HEK293 (cell line): Measurements from ENCODE around the gene PTPRN2.

ENCODE experiments used
- CTCF ChIA-PET: fragments of 350-600 bp; formaldehyde crosslinking; extraction: SDS; loops from one replicate; lab custom pipeline; 2021; ENCODE audit warnings: antibody characterized with exemption; lab: Yijun Ruan, JAX
- POLR2A ChIA-PET: fragments of 300-600 bp; formaldehyde crosslinking; extraction: SDS; loops from one replicate; lab custom pipeline; 2020; ENCODE audit warnings: antibody characterized with exemption, inconsistent platforms; lab: Yijun Ruan, JAX
- H3K27ac ChIP-seq: fragments of 200-500 bp; sonication (Bioruptor generic); 2 replicates; pipeline ENCODE4 v1.5.1; 2014; ENCODE audit warnings: low read depth, low read length, control low read depth, inconsistent platforms; ENCODE audit errors: extremely low read depth
- H3K36me3 ChIP-seq, 2 experiments: fragments of 200-500 bp in 1 of 2; sonication (Bioruptor generic) in 1 of 2; 1 replicate in 1 of 2; 2 replicates in 1 of 2; pipeline ENCODE4 v1.5.1; 2014 to 2017; ENCODE audit warnings: inconsistent platforms in 2 of 2, low read length in 2 of 2; ENCODE audit not compliant: control insufficient read depth in 2 of 2, insufficient read depth in 1 of 2
- H3K4me1 ChIP-seq: fragments of 200-500 bp; sonication (Bioruptor generic); 2 replicates; pipeline ENCODE4 v1.5.1; 2014; ENCODE audit warnings: mild to moderate bottlenecking, low read length, inconsistent platforms; ENCODE audit not compliant: control insufficient read depth, insufficient read depth
- H3K4me3 ChIP-seq: 2 replicates; pipeline ENCODE4 v1.5.1; 2011; ENCODE audit warnings: low read depth, mild to moderate bottlenecking, control low read depth, low read length, moderate library complexity
- H3K9me3 ChIP-seq: fragments of 200-500 bp; sonication (Bioruptor generic); 2 replicates; pipeline ENCODE4 v1.5.1; 2014; ENCODE audit warnings: low read depth, low read length, inconsistent platforms; ENCODE audit not compliant: control insufficient read depth, insufficient read depth
- BCL11B ChIP-seq: fragments of 450-650 bp; formaldehyde crosslinking; IDR thresholded peaks from 2 replicates; pipeline ENCODE4 v1.5.1; 2016; ENCODE audit warnings: low read depth, missing biosample characterization, missing genetic modification characterization
- BCL6B ChIP-seq: fragments of 450-650 bp; formaldehyde crosslinking; IDR thresholded peaks from 2 replicates; pipeline ENCODE4 v1.5.1; 2017; ENCODE audit warnings: missing biosample characterization, missing genetic modification characterization
- KLF16 ChIP-seq: fragments of 450-650 bp; formaldehyde crosslinking; IDR thresholded peaks from 2 replicates; pipeline ENCODE4 v1.5.1; 2017; ENCODE audit warnings: missing biosample characterization, missing genetic modification characterization
- ZBTB26 ChIP-seq: fragments of 450-650 bp; formaldehyde crosslinking; optimal IDR thresholded peaks from 2 replicates; pipeline ENCODE3; 2016; ENCODE audit warnings: missing biosample characterization, mild to moderate bottlenecking, missing genetic modification characterization
- ZNF140 ChIP-seq: fragments of 450-650 bp; formaldehyde crosslinking; IDR thresholded peaks from 2 replicates; pipeline ENCODE4 v1.5.1; 2016; ENCODE audit warnings: missing biosample characterization, missing genetic modification characterization
- ZNF274 ChIP-seq, 2 experiments: fragments of 200-500 bp in 1 of 2; fragments of 450-650 bp in 1 of 2; sonication (Bioruptor generic) in 1 of 2; formaldehyde crosslinking in 1 of 2; IDR thresholded peaks; 2 replicates each; pipeline versions ENCODE4 v1.5.1 to v1.6.1; 2014 to 2016; ENCODE audit warnings: borderline replicate concordance in 1 of 2, inconsistent platforms in 1 of 2, low read length in 1 of 2, missing biosample characterization in 1 of 2, missing genetic modification characterization in 1 of 2
- ZNF280D ChIP-seq: fragments of 450-650 bp; formaldehyde crosslinking; IDR thresholded peaks from 2 replicates; pipeline ENCODE4 v1.5.1; 2016; ENCODE audit warnings: missing biosample characterization, missing genetic modification characterization
- ZNF302 ChIP-seq: fragments of 450-650 bp; formaldehyde crosslinking; IDR thresholded peaks from 2 replicates; pipeline ENCODE4 v1.5.1; 2016; ENCODE audit warnings: missing biosample characterization, missing genetic modification characterization, low read depth
- ZNF585B ChIP-seq: fragments of 450-650 bp; formaldehyde crosslinking; IDR thresholded peaks from 2 replicates; pipeline ENCODE4 v1.5.1; 2016; ENCODE audit warnings: missing biosample characterization, missing genetic modification characterization
- ZNF610 ChIP-seq: fragments of 450-650 bp; formaldehyde crosslinking; IDR thresholded peaks from 2 replicates; pipeline ENCODE4 v1.5.1; 2016; ENCODE audit warnings: missing biosample characterization, missing genetic modification characterization, borderline replicate concordance
- ZNF660 ChIP-seq: fragments of 450-650 bp; IDR thresholded peaks from 2 replicates; pipeline ENCODE4 v1.5.1; 2018; ENCODE audit warnings: missing biosample characterization, mild to moderate bottlenecking, missing genetic modification characterization
- ZNF677 ChIP-seq: fragments of 450-650 bp; IDR thresholded peaks from 2 replicates; pipeline ENCODE4 v1.5.0; 2018; ENCODE audit warnings: missing biosample characterization, mild to moderate bottlenecking, missing genetic modification characterization, moderate library complexity
- ZSCAN30 ChIP-seq: fragments of 450-650 bp; IDR thresholded peaks from 2 replicates; pipeline ENCODE4 v1.5.1; 2018; ENCODE audit warnings: missing biosample characterization, mild to moderate bottlenecking, missing genetic modification characterization, moderate library complexity
- TF ChIP-seq, protein P1 (sequence below): fragments of 450-650 bp; IDR thresholded peaks from 2 replicates; pipeline ENCODE4 v1.5.1; 2018; ENCODE audit warnings: missing biosample characterization, missing genetic modification characterization
- TF ChIP-seq, protein P2 (sequence below): fragments of 450-650 bp; formaldehyde crosslinking; IDR thresholded peaks from 2 replicates; pipeline ENCODE4 v1.5.1; 2016; ENCODE audit warnings: missing biosample characterization, missing genetic modification characterization
- TF ChIP-seq, protein P3 (sequence below): fragments of 450-650 bp; formaldehyde crosslinking; IDR thresholded peaks from 2 replicates; pipeline ENCODE4 v1.5.1; 2016; ENCODE audit warnings: missing biosample characterization, missing genetic modification characterization

The PTPRN2 gene

DNA sequence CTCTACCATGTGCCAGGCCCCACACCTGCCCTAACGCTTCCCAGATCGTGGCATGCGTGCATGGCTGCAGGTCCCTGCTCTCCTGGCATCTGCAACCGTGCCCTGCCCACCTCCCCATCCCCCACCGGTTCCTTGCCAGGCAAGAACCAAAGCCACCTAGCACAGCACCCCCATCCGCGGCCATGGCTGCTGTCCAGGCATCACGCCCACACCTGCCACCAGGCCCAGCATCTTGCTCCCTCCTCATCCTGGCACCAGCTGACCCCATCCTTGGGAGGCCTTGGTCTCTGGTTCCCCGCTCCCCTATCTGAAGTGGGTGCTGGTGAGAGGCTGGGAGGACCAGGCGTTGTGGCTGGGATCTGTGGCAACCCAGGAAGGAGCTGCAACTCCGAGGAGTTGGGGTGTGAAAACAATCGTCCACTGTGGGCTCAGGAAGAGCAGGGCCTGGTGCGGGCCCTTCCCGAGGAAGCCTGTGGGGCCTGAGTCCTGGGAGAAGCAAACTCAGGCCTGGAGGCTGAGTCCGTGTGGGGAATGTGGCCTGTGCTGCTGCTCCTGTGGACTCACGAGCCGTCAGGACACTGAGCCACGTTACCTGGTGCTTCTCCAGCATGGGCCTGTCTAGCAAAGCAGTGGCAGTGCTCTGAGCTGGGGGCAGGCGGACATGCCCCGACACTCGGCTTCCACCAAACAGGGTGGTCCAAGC, 833.8 kb downstream of the PTPRN2 start (continued):
- TF ChIP-seq ZNF280D (tag by site-specific recombination) (no peak), ZNF302 (no peak), ZNF585B (no peak)
- TF ChIP-seq, protein P1, sequence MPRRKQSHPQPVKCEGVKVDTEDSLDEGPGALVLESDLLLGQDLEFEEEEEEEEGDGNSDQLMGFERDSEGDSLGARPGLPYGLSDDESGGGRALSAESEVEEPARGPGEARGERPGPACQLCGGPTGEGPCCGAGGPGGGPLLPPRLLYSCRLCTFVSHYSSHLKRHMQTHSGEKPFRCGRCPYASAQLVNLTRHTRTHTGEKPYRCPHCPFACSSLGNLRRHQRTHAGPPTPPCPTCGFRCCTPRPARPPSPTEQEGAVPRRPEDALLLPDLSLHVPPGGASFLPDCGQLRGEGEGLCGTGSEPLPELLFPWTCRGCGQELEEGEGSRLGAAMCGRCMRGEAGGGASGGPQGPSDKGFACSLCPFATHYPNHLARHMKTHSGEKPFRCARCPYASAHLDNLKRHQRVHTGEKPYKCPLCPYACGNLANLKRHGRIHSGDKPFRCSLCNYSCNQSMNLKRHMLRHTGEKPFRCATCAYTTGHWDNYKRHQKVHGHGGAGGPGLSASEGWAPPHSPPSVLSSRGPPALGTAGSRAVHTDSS = no peak

- H3K27ac ChIP-seq = no peak overlapping the region
- no peak overlapping the region for H3K4me3 ChIP-seq
- ChIA-PET POLR2A (no interaction called here), CTCF (interaction anchor here (0.6 to 0.7 kb wide), 2 partner anchors 21 to 340 kb away, joined by 3 to 4 read pairs; no protein-coding TSS in a partner anchor)
- no peaks in the 10 kb centered on the region for H3K4me1 ChIP-seq
- TF ChIP-seq BCL11B (tag by site-specific recombination) (no peak), ZNF677 (tag by site-specific recombination) (no peak)
- no peaks in the 10 kb centered on the region for H3K9me3 ChIP-seq
- no peaks in the 10 kb centered on the region for H3K36me3 ChIP-seq
Observed at GRCh38 chr7:157752832-157753291, 834.8 kb downstream of the PTPRN2 start.

GRCh38 chr7:157751951-157752673, 835.5 kb downstream of the PTPRN2 start:
- ChIA-PET POLR2A (no interaction called here), CTCF (interaction anchor here (0.5 to 0.7 kb wide), 3 partner anchors 22 to 340 kb away, joined by 3 to 4 read pairs (median 4); no protein-coding TSS in a partner anchor)
- Histone ChIP-seq H3K4me1 (no peaks in the 10 kb centered on the region), H3K9me3 (no peaks in the 10 kb centered on the region), H3K4me3 (no peak overlapping the region), H3K36me3 (no peaks in the 10 kb centered on the region), H3K27ac (no peak overlapping the region)
- no peak for TF ChIP-seq ZNF274 (IDR thresholded peaks at IDR 0.05; ENCODE audit: low read length)
- TF ChIP-seq ZNF274 (tag by site-specific recombination; IDR thresholded peaks at IDR 0.05; ENCODE audit: borderline replicate concordance) = no peak
- TF ChIP-seq KLF16 (tag by site-specific recombination) = no peak
- no peak for TF ChIP-seq ZNF140
- no peak for TF ChIP-seq ZNF585B
- no peak for TF ChIP-seq ZSCAN30 (tag by site-specific recombination)
- no peak for TF ChIP-seq ZNF660 (tag by site-specific recombination)
- TF ChIP-seq, protein P2, sequence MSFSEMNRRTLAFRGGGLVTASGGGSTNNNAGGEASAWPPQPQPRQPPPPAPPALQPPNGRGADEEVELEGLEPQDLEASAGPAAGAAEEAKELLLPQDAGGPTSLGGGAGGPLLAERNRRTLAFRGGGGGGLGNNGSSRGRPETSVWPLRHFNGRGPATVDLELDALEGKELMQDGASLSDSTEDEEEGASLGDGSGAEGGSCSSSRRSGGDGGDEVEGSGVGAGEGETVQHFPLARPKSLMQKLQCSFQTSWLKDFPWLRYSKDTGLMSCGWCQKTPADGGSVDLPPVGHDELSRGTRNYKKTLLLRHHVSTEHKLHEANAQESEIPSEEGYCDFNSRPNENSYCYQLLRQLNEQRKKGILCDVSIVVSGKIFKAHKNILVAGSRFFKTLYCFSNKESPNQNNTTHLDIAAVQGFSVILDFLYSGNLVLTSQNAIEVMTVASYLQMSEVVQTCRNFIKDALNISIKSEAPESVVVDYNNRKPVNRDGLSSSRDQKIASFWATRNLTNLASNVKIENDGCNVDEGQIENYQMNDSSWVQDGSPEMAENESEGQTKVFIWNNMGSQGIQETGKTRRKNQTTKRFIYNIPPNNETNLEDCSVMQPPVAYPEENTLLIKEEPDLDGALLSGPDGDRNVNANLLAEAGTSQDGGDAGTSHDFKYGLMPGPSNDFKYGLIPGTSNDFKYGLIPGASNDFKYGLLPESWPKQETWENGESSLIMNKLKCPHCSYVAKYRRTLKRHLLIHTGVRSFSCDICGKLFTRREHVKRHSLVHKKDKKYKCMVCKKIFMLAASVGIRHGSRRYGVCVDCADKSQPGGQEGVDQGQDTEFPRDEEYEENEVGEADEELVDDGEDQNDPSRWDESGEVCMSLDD (tag by site-specific recombination) = no peak
- TF ChIP-seq, protein P3, sequence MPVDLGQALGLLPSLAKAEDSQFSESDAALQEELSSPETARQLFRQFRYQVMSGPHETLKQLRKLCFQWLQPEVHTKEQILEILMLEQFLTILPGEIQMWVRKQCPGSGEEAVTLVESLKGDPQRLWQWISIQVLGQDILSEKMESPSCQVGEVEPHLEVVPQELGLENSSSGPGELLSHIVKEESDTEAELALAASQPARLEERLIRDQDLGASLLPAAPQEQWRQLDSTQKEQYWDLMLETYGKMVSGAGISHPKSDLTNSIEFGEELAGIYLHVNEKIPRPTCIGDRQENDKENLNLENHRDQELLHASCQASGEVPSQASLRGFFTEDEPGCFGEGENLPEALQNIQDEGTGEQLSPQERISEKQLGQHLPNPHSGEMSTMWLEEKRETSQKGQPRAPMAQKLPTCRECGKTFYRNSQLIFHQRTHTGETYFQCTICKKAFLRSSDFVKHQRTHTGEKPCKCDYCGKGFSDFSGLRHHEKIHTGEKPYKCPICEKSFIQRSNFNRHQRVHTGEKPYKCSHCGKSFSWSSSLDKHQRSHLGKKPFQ (tag by site-specific recombination) = no peak
- TF ChIP-seq BCL6B (tag by site-specific recombination) = no peak
- no peak for TF ChIP-seq ZBTB26 (tag by site-specific recombination)
- TF ChIP-seq ZNF610 (tag by site-specific recombination) = no peak
